ENCODE data around the gene TSR3.

TSR3 gene

GRCh38 chr16:1324286-1324826, 27.3 kb downstream of the TSR3 start:
- no peaks in the 10 kb centered on the region for H3K4me1 ChIP-seq (ENCODE audit: insufficient read depth, poor library complexity, severe bottlenecking)
- no peak for ATAC-seq (ENCODE audit: low read depth)
- H3K4me3 ChIP-seq (ENCODE audit: severe bottlenecking): no peak overlapping the region
- no peak overlapping the region for H3K27ac ChIP-seq (ENCODE audit: poor library complexity, severe bottlenecking)
- no peak for TF ChIP-seq CTCF (IDR thresholded peaks at IDR 0.05; ENCODE audit: poor library complexity, severe bottlenecking)
- H3K27me3 ChIP-seq (ENCODE audit: insufficient read depth, poor library complexity, severe bottlenecking): no peaks in the 10 kb centered on the region
- H3K36me3 ChIP-seq (ENCODE audit: low read depth): peaks cover 41% of the 10 kb centered on the region
- DNase-seq (ENCODE audit: low spot score): no peak
- H3K9me3 ChIP-seq (ENCODE audit: severe bottlenecking): no peaks in the 10 kb centered on the region

GRCh38 chr16:1323296-1324239, 28.1 kb downstream of the TSR3 start:
- no peak for TF ChIP-seq CTCF (IDR thresholded peaks at IDR 0.05; ENCODE audit: poor library complexity, severe bottlenecking)
- Histone ChIP-seq H3K4me1 (ENCODE audit: insufficient read depth, poor library complexity, severe bottlenecking) (no peaks in the 10 kb centered on the region), H3K4me3 (ENCODE audit: severe bottlenecking) (no peak overlapping the region), H3K27ac (ENCODE audit: poor library complexity, severe bottlenecking) (no peak overlapping the region), H3K36me3 (ENCODE audit: low read depth) (peaks cover 49% of the 10 kb centered on the region), H3K9me3 (ENCODE audit: severe bottlenecking) (no peaks in the 10 kb centered on the region), H3K27me3 (ENCODE audit: insufficient read depth, poor library complexity, severe bottlenecking) (no peaks in the 10 kb centered on the region)
- no peak for ATAC-seq (ENCODE audit: low read depth)
- no peak for DNase-seq (ENCODE audit: low spot score)

- DNase-seq (ENCODE audit: low spot score): no peak
- Histone ChIP-seq H3K4me1 (ENCODE audit: insufficient read depth, poor library complexity, severe bottlenecking) (no peaks in the 10 kb centered on the region), H3K27me3 (ENCODE audit: insufficient read depth, poor library complexity, severe bottlenecking) (no peaks in the 10 kb centered on the region), H3K36me3 (ENCODE audit: low read depth) (peaks cover 61% of the 10 kb centered on the region), H3K9me3 (ENCODE audit: severe bottlenecking) (no peaks in the 10 kb centered on the region), H3K4me3 (ENCODE audit: severe bottlenecking) (no peak overlapping the region), H3K27ac (ENCODE audit: poor library complexity, severe bottlenecking) (no peak overlapping the region)
- ATAC-seq (ENCODE audit: low read depth): no peak
- TF ChIP-seq CTCF (IDR thresholded peaks at IDR 0.05; ENCODE audit: poor library complexity, severe bottlenecking): no peak
Measured at GRCh38 chr16:1322407-1322806, 29.3 kb downstream of the TSR3 start.

GRCh38 chr16:1320658-1321240, 30.9 kb downstream of the TSR3 start:
- no peaks in the 10 kb centered on the region for H3K27me3 ChIP-seq (ENCODE audit: insufficient read depth, poor library complexity, severe bottlenecking)
- DNase-seq (ENCODE audit: low spot score): no peak
- H3K4me3 ChIP-seq (ENCODE audit: severe bottlenecking): no peak overlapping the region
- ATAC-seq (ENCODE audit: low read depth): no peak
- H3K4me1 ChIP-seq (ENCODE audit: insufficient read depth, poor library complexity, severe bottlenecking): no peaks in the 10 kb centered on the region
- no peak for TF ChIP-seq CTCF (IDR thresholded peaks at IDR 0.05; ENCODE audit: poor library complexity, severe bottlenecking)
- peaks cover 77% of the 10 kb centered on the region for H3K36me3 ChIP-seq (ENCODE audit: low read depth)
- no peak overlapping the region for H3K27ac ChIP-seq (ENCODE audit: poor library complexity, severe bottlenecking)
- no peaks in the 10 kb centered on the region for H3K9me3 ChIP-seq (ENCODE audit: severe bottlenecking)

Measured in RWPE2 (cell line).